HL-60/S4 treated with phorbol 12-myristate 13-acetate at 8.2 ng/mL for 4 days and 3 days (cell line): ENCODE data around the gene SAP30BP.
"Not testable (repeated sequence)": the region's sequence is repeated elsewhere in the genome, so short reads cannot be mapped to it uniquely, and the experiment has no call there.

Experiments
- in situ Hi-C: fragments of 300-500 bp; cut with MboI; formaldehyde crosslinking; loops from 2 replicates; pipeline ENCODE4 v1.15.0; 2022; ENCODE audit warnings: low sequenced_read_pairs

SAP30BP gene

GRCh38 chr17:75633486-75634375 is 33.4 kb upstream of the SAP30BP start:
- in situ Hi-C loops, result no loop called here

DNA sequence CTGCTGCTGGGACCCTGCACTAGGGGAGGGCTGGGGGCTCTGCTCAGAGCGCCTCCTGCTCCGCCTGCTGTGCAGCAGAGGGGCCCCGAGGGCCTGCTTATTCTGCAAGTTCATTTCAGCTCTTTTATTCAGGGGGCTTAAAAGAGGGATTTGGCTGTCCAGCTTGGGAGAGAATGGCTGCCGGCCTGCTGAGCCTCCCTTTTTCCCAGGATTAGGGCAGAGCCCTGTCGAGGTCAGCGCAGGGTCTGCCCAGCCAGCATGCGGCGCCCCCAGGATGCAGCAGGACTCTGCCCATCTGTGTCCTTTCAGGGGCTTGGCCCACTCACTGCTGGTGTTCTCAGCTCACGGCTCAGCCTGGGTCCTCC is 32.8 kb upstream of the SAP30BP start:
- in situ Hi-C loops, result no loop called here

- in situ Hi-C loops, result no loop called here
These were observed 32.2 kb upstream of the SAP30BP start for GRCh38 chr17:75634754-75635609.

- in situ Hi-C loops, result no loop called here
These were observed 31.4 kb upstream of the SAP30BP start for GRCh38 chr17:75635610-75636202.

- in situ Hi-C loops, result no loop called here
These were observed 30.6 kb upstream of the SAP30BP start for GRCh38 chr17:75636381-75637142.

- in situ Hi-C loops, result no loop called here
These were observed 30.0 kb upstream of the SAP30BP start for GRCh38 chr17:75637143-75637538.

DNA sequence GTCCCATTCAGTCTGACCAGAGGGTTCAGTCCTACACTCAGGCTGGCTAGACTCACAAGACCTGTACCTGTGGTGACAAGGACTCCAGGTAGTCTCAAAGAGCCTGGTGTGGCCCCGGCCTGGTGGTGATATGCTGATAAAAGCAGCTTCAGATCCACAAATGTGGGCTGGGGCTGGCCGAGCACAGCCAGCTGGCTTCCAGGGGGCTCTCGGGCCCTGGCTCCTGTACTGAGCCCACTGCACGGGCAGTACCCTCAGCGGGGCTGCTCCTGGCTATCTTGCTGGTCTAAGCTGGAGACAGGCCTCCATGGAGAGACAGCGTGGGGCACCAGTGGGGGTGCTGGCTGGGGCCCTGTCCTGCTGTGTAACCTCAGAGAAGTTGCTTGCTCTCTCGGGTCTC is 29.6 kb upstream of the SAP30BP start:
- in situ Hi-C loops, result no loop called here

DNA sequence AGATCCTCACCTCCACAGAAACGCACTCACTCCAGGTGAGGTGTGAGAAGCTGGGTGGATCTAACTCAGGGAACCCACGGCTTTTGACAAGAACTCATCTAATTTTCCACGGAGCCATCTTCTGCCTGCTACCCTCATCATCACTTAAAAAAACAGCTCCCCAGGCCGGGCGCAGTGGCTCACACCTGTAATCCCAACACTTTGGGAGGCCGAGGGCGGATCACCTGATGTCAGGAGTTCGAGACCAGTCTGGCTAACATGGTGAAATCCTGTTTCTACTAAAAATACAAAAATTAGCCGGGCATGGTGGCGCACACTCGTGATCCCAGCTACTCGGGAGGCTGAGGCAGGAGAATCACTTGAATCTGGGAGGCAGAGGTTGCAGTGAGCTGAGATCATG is 29.1 kb upstream of the SAP30BP start:
- in situ Hi-C loops, result not testable (repeated sequence)

DNA sequence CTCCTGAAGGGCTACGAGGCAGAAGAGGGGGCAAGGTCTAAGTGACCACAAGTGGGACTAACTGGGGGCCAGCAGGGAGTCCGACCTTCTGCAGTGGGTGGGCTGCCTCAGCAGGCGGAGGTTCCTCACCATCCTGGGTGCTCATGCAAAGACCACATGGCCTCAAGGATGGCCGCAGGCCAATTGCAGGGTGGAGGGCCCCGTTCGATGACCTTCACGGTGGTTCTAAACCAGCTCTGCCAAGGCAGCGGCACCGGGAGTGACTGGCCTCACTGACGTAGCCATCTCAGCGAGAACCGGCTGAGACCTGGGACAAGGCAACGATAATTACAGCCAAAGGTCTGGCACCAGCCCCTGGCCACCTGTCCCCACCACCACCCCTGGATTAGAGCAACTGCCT is 28.2 kb upstream of the SAP30BP start:
- in situ Hi-C loops, result no loop called here

DNA sequence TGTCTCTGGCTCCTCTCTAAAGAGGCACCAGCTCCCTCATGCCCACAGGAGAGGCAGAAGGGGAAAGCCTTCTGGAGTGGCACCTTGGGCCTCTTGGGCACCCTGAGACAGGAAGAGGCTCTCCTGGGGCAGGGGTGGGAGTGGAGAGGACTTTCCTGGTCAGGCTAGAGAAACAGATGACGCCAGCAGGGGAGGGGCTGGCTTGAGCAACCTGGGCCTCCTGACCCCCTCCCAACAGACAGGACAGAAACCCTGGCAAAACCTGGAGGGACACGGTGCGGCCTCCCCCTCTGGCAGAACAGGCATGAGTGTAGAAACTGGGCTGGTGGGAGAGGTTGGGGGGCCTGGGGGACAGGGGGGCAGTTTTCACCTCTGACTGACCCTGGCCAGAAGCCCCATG is 27.8 kb upstream of the SAP30BP start:
- in situ Hi-C loops, result no loop called here

- in situ Hi-C loops, result no loop called here
These were observed 27.2 kb upstream of the SAP30BP start for GRCh38 chr17:75639771-75640555.

- in situ Hi-C loops, result no loop called here
These were observed 26.5 kb upstream of the SAP30BP start for GRCh38 chr17:75640556-75641119.

- in situ Hi-C loops, result no loop called here
These were observed 25.8 kb upstream of the SAP30BP start for GRCh38 chr17:75641343-75641742.

DNA sequence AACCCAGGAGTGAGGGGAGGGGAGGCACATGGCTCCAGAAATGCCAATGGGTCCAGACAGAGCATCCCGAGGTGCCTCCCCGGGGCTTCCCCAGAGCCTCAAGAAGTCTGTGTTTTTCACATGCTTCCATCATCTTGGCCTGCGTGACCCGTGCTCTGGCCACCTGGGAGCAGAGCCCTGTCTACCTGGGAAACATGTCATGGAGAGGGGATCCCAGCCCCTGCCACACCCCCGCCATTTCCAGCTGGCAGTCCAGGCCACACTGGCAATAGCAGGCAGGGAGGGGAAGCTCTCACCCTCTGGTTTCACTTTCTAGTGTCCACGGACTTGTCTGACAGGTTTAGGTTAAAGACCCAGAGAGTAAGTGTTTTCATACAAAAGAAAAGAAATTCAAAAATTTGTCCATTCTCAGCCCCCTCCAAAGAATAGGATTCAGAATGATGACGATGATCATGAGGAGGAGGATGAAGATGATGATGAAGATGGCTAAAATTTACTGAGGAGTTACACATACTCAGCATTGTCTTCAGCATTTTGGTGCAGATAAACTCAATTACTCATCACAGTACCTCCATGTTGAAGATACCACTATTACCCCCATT is 24.9 kb upstream of the SAP30BP start:
- in situ Hi-C loops, result no loop called here

GRCh38 chr17:75642784-75643642 is 24.1 kb upstream of the SAP30BP start:
- in situ Hi-C loops, result no loop called here

- in situ Hi-C loops, result no loop called here
These were observed 23.5 kb upstream of the SAP30BP start for GRCh38 chr17:75643643-75644017.

DNA sequence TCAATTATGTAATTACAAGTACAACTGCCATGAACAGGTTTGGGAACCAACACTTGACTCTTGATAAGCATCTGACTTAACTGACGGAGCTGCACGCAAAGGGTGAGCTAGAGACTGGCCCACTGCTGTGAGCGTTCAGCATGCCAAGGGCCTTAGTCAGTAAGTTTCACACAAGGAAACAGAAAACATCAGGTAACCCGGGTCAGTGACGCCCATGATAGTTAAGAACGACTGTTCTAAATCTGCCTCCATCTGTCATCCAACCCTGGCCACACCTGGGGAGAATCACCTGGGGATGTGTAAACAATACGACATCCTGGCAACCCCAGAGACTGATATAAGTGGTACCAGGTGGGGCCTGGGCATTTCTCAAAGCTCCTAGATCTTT is 21.6 kb upstream of the SAP30BP start:
- in situ Hi-C loops, result no loop called here

- in situ Hi-C loops, result no loop called here
These were observed 21.1 kb upstream of the SAP30BP start for GRCh38 chr17:75645889-75646637.
